ENCODE data around the gene PIEZO1. TPM values are rescaled to one million over a fixed set of nuclear protein-coding genes. Genes with fewer than 3 reads are reported as not detected.

The PIEZO1 gene
- total RNA-seq, 1 experiment from 2014 or later = 224 TPM

- Histone ChIP-seq H3K9me3 (ENCODE audit: control insufficient read depth in 1 of 2, insufficient read depth in 1 of 2, low read depth in 1 of 2, low read length in 2 of 2) (no peaks in the 10 kb centered on the region), H3K4me3 (replicated peaks in 1 of 2; ENCODE audit: low read depth in 1 of 2, low read length in 2 of 2) (no peak overlapping the region), H3K27me3 (ENCODE audit: insufficient read depth, low read length) (no peaks in the 10 kb centered on the region), H3K4me1 (ENCODE audit: control insufficient read depth in 1 of 2, insufficient read depth in 2 of 2, low read length in 2 of 2) (peaks cover 17 to 19% of the 10 kb centered on the region in 2 experiments), H3K27ac (ENCODE audit: low read depth, low read length) (peak overlapping the region; percentile 11; the same call in 1 of the 2 replicates), H3K9me2 (ENCODE audit: insufficient read depth) (no peaks in the 10 kb centered on the region), H3K9ac (ENCODE audit: low read length) (no peak overlapping the region), H3K4me2 (ENCODE audit: low read length) (no peak overlapping the region), H2AFZ (ENCODE audit: low read depth, low read length, poor library complexity, severe bottlenecking) (no peak overlapping the region), H3K79me2 (ENCODE audit: insufficient read depth, low read length) (peaks cover 33% of the 10 kb centered on the region), H3K36me3 (ENCODE audit: control insufficient read depth in 1 of 2, insufficient read depth in 2 of 2, low read length in 2 of 2) (peaks cover 3 to 4% of the 10 kb centered on the region in 2 experiments; a peak in 1 of 4 replicates), H4K20me1 (ENCODE audit: insufficient read depth) (no peaks in the 10 kb centered on the region)
- DNase-seq (ENCODE audit: low read depth, low spot score) (no peak), ATAC-seq (no peak)
- RAD21 ChIA-PET (ENCODE audit: low non-redundant PET in 1 of 2, low total read pairs in 2 of 2, uncharacterized antibody in 2 of 2, unreplicated experiment in 2 of 2) = no interaction called here
- BruUV-seq (replicated peaks) = no TSS peak
- CTCF ChIA-PET = no interaction called here
- TF ChIP-seq ZBTB33 (IDR thresholded peaks at IDR 0.05; ENCODE audit: extremely low read depth, insufficient replicate concordance, low read length) (no peak), CTCF (IDR thresholded peaks at IDR 0.05 in 2 of 3, conservative IDR thresholded peaks at IDR 0.05 in 1 of 3; ENCODE audit: borderline replicate concordance in 1 of 3, insufficient read depth in 1 of 3, low read depth in 2 of 3, low read length in 2 of 3) (no peak), MAX (IDR thresholded peaks at IDR 0.05) (no peak), YY1 (IDR thresholded peaks at IDR 0.05; ENCODE audit: extremely low read depth, insufficient replicate concordance, low read depth, low read length) (no peak), ELF1 (IDR thresholded peaks at IDR 0.05; ENCODE audit: borderline replicate concordance, low read depth) (no peak), CEBPB (IDR thresholded peaks at IDR 0.05; ENCODE audit: low read depth) (no peak), JUND (IDR thresholded peaks at IDR 0.05) (no peak), SRF (IDR thresholded peaks at IDR 0.05; ENCODE audit: low read depth) (no peak)
- POLR2A ChIA-PET = no interaction called here
- intact Hi-C loops (cut with micrococcal nuclease) = no loop called here
Measured at GRCh38 chr16:88703486-88704309, 81.3 kb downstream of the PIEZO1 start.

Data from HCT116 (cell line).